ENCODE measurements around the gene RAD51. TPM values are rescaled to one million over a fixed set of nuclear protein-coding genes. Genes with fewer than 3 reads are reported as not detected.
"Not testable (repeated sequence)": the region's sequence is repeated elsewhere in the genome, so short reads cannot be mapped to it uniquely, and the experiment has no call there.

The RAD51 gene
- total RNA-seq, 1 experiment from 2014 or later = 22.5 TPM

GRCh38 chr15:40680151-40680550, 14.8 kb upstream of the RAD51 start:
- H3K27ac ChIP-seq = no peak overlapping the region
- DNase-seq = no peak
- H2AFZ ChIP-seq = no peak overlapping the region
- no peaks in the 10 kb centered on the region for H3K36me3 ChIP-seq (ENCODE audit: low read depth)
- no peaks in the 10 kb centered on the region for H3K79me2 ChIP-seq (ENCODE audit: low read depth)
- no peak overlapping the region for H3K4me2 ChIP-seq
- H3K4me3 ChIP-seq = no peak overlapping the region
- BruUV-seq (replicated peaks) = no TSS peak
- CTCF ChIA-PET = no interaction called here
- POLR2A ChIA-PET (ENCODE audit: unreplicated experiment) = interaction anchor here (0.7 kb wide), 1 partner anchor 1816 kb away, joined by 3 read pairs; no protein-coding TSS in a partner anchor
- H4K20me1 ChIP-seq (ENCODE audit: insufficient read depth) = no peaks in the 10 kb centered on the region
- intact Hi-C loops (cut with micrococcal nuclease; ENCODE audit: unreplicated experiment) = no loop called here
- no peaks in the 10 kb centered on the region for H3F3A ChIP-seq (ENCODE audit: insufficient read depth, low read depth)
- H3K4me1 ChIP-seq (replicated peaks; ENCODE audit: insufficient read depth) = no peaks in the 10 kb centered on the region
- TF ChIP-seq CTCF (conservative IDR thresholded peaks at IDR 0.05) (no peak), EZH2 (IDR thresholded peaks at IDR 0.05; ENCODE audit: low read depth) (no peak)
- H3K27me3 ChIP-seq (ENCODE audit: insufficient read depth, low read depth) = no peaks in the 10 kb centered on the region
- H3K9me3 ChIP-seq (ENCODE audit: insufficient read depth, low read depth) = no peaks in the 10 kb centered on the region
- H3K9me2 ChIP-seq (ENCODE audit: insufficient read depth) = no peaks in the 10 kb centered on the region

GRCh38 chr15:40680959-40681358, 14.0 kb upstream of the RAD51 start:
- BruUV-seq (replicated peaks); POLR2A ChIA-PET (ENCODE audit: unreplicated experiment): not testable (repeated sequence)
- CTCF ChIA-PET = interaction anchor here (0.7 kb wide), 1 partner anchor 568 kb away, joined by 4 read pairs; no protein-coding TSS in a partner anchor

GRCh38 chr15:40684381-40684780, 10.6 kb upstream of the RAD51 start:
- POLR2A ChIA-PET (ENCODE audit: unreplicated experiment) = interaction anchor here (0.7 kb wide), 1 partner anchor 85 kb away, joined by 4 read pairs; no protein-coding TSS in a partner anchor
- no peaks in the 10 kb centered on the region for H3K36me3 ChIP-seq (ENCODE audit: low read depth)

More at GRCh38 chr15:40680959-40681358, 14.0 kb upstream of the RAD51 start:
- H3K79me2 ChIP-seq (ENCODE audit: low read depth); H3K4me1 ChIP-seq (replicated peaks; ENCODE audit: insufficient read depth); intact Hi-C loops (cut with micrococcal nuclease; ENCODE audit: unreplicated experiment); H3K9me2 ChIP-seq (ENCODE audit: insufficient read depth); DNase-seq; H3K36me3 ChIP-seq (ENCODE audit: low read depth); H3K4me3 ChIP-seq; H3K9me3 ChIP-seq (ENCODE audit: insufficient read depth, low read depth); H3K27me3 ChIP-seq (ENCODE audit: insufficient read depth, low read depth); H3K27ac ChIP-seq; H3K4me2 ChIP-seq; H3F3A ChIP-seq (ENCODE audit: insufficient read depth, low read depth); H4K20me1 ChIP-seq (ENCODE audit: insufficient read depth); H2AFZ ChIP-seq: not testable (repeated sequence)

More at GRCh38 chr15:40684381-40684780, 10.6 kb upstream of the RAD51 start:
- Histone ChIP-seq H3K4me1 (replicated peaks; ENCODE audit: insufficient read depth) (peaks cover 9% of the 10 kb centered on the region), H3F3A (ENCODE audit: insufficient read depth, low read depth) (peaks cover 9% of the 10 kb centered on the region; the same call in 1 of the 2 replicates), H3K79me2 (ENCODE audit: low read depth) (no peaks in the 10 kb centered on the region), H3K9me2 (ENCODE audit: insufficient read depth) (no peaks in the 10 kb centered on the region), H3K4me2 (no peak overlapping the region), H3K27ac (no peak overlapping the region), H2AFZ (no peak overlapping the region), H3K4me3 (no peak overlapping the region), H3K27me3 (ENCODE audit: insufficient read depth, low read depth) (no peaks in the 10 kb centered on the region), H4K20me1 (ENCODE audit: insufficient read depth) (no peaks in the 10 kb centered on the region), H3K9me3 (ENCODE audit: insufficient read depth, low read depth) (no peaks in the 10 kb centered on the region)
- BruUV-seq (replicated peaks) = no TSS peak
- DNase-seq = no peak
- CTCF ChIA-PET = interaction anchor here (0.6 kb wide), 1 partner anchor 74 kb away, joined by 3 read pairs; no protein-coding TSS in a partner anchor
- intact Hi-C loops (cut with micrococcal nuclease; ENCODE audit: unreplicated experiment) = no loop called here
- no peak for TF ChIP-seq CTCF (conservative IDR thresholded peaks at IDR 0.05)
- no peak for TF ChIP-seq EZH2 (IDR thresholded peaks at IDR 0.05; ENCODE audit: low read depth)

Data from PC-9 (cell line).